Adrenal gland (tissue), 5 donors: ENCODE measurements around the gene BUB3.

Experiments
- CTCF ChIP-seq, 6 experiments: fragments of 450-650 bp in 4 of 6; fragments of 200-600 bp in 2 of 6; sonication (generic) in 1 of 6; IDR thresholded peaks; 1 replicate in 5 of 6; 2 replicates in 1 of 6; pipeline versions ENCODE4 v1.5.1 to v1.8.0; 2016 to 2021; ENCODE audit warnings: antibody characterized with exemption in 6 of 6, mild to moderate bottlenecking in 2 of 6, moderate library complexity in 1 of 6
- POLR2A ChIP-seq, 2 donors: fragments of 450-650 bp; IDR thresholded peaks; one replicate each; pipeline ENCODE4 v1.6.1; 2017; ENCODE audit warnings: antibody characterized with exemption in 2 of 2, mild to moderate bottlenecking in 2 of 2, moderate library complexity in 1 of 2
- donor health status: DM: no; HTN: no; CAD: no.

GRCh38 chr10:123183724-123184123 lies 29.5 kb downstream of the BUB3 start:
- TF ChIP-seq POLR2A (IDR thresholded peaks at IDR 0.05) (no peak), CTCF (IDR thresholded peaks at IDR 0.05) (no peak)
